KOPT-K1 (cell line): ENCODE results near the gene AMZ1.
"Not testable (repeated sequence)": the region's sequence is repeated elsewhere in the genome, so short reads cannot be mapped to it uniquely, and the experiment has no call there.

Source experiments
- H3K27ac ChIP-seq: fragments of 200-600 bp; sonication (generic); 2 replicates; pipeline ENCODE4 v1.5.1; 2016; ENCODE audit warnings: antibody characterized with exemption, mild to moderate bottlenecking, low read depth, low read length; ENCODE audit not compliant: poor library complexity, severe bottlenecking
- H3K36me3 ChIP-seq: fragments of 200-600 bp; sonication (generic); 2 replicates; pipeline ENCODE4 v1.5.1; 2017; ENCODE audit warnings: antibody characterized with exemption, mild to moderate bottlenecking, low read length, moderate library complexity; ENCODE audit not compliant: insufficient read depth
- H3K9me3 ChIP-seq: fragments of 200-600 bp; sonication (generic); 2 replicates; pipeline ENCODE4 v1.5.1; 2017; ENCODE audit warnings: antibody characterized with exemption, low read length, mild to moderate bottlenecking; ENCODE audit not compliant: insufficient read depth, poor library complexity, severe bottlenecking

AMZ1 gene

GRCh38 chr7:2737005-2737743 is 49.2 kb downstream of the AMZ1 start:
- not testable (repeated sequence) for H3K9me3 ChIP-seq, H3K36me3 ChIP-seq, H3K27ac ChIP-seq

- H3K27ac ChIP-seq, result no peak overlapping the region
- H3K36me3 ChIP-seq, result no peaks in the 10 kb centered on the region
- peaks cover 3% of the 10 kb centered on the region for H3K9me3 ChIP-seq
Observed at GRCh38 chr7:2737771-2738540, 50.0 kb downstream of the AMZ1 start.

- Histone ChIP-seq H3K27ac (no peak overlapping the region), H3K36me3 (no peaks in the 10 kb centered on the region), H3K9me3 (peaks cover 12% of the 10 kb centered on the region)
Observed at GRCh38 chr7:2738766-2739549, 51.0 kb downstream of the AMZ1 start.

GRCh38 chr7:2743523-2744185 is 55.7 kb downstream of the AMZ1 start:
- not testable (repeated sequence) for H3K36me3 ChIP-seq, H3K27ac ChIP-seq
- peaks cover 12% of the 10 kb centered on the region for H3K9me3 ChIP-seq

GRCh38 chr7:2748684-2749083 is 60.7 kb downstream of the AMZ1 start:
- H3K36me3 ChIP-seq, H3K27ac ChIP-seq, H3K9me3 ChIP-seq: not testable (repeated sequence)

- no peaks in the 10 kb centered on the region for H3K9me3 ChIP-seq
- no peak overlapping the region for H3K27ac ChIP-seq
- H3K36me3 ChIP-seq, result no peaks in the 10 kb centered on the region
Observed at GRCh38 chr7:2750004-2750407, 62.0 kb downstream of the AMZ1 start.

GRCh38 chr7:2751086-2751485 is 63.1 kb downstream of the AMZ1 start:
- H3K27ac ChIP-seq, result no peak overlapping the region
- H3K9me3 ChIP-seq, result no peaks in the 10 kb centered on the region
- H3K36me3 ChIP-seq, result no peaks in the 10 kb centered on the region

- Histone ChIP-seq H3K27ac (no peak overlapping the region), H3K36me3 (peaks cover 4% of the 10 kb centered on the region; the same call in 1 of the 2 replicates), H3K9me3 (no peaks in the 10 kb centered on the region)
Observed at GRCh38 chr7:2753148-2753547, 65.1 kb downstream of the AMZ1 start.

- no peak overlapping the region for H3K27ac ChIP-seq
- no peaks in the 10 kb centered on the region for H3K9me3 ChIP-seq
- H3K36me3 ChIP-seq, result peaks cover 4% of the 10 kb centered on the region; the same call in 1 of the 2 replicates
Observed at GRCh38 chr7:2754086-2754485, 66.1 kb downstream of the AMZ1 start.

GRCh38 chr7:2754912-2755311 is 66.9 kb downstream of the AMZ1 start:
- Histone ChIP-seq H3K9me3 (no peaks in the 10 kb centered on the region), H3K27ac (no peak overlapping the region), H3K36me3 (peaks cover 4% of the 10 kb centered on the region; the same call in 1 of the 2 replicates)

GRCh38 chr7:2755531-2755930 is 67.5 kb downstream of the AMZ1 start:
- H3K27ac ChIP-seq, result no peak overlapping the region
- peaks cover 4% of the 10 kb centered on the region; the same call in 1 of the 2 replicates for H3K36me3 ChIP-seq
- H3K9me3 ChIP-seq, result no peaks in the 10 kb centered on the region

- Histone ChIP-seq H3K36me3 (peaks cover 4% of the 10 kb centered on the region; the same call in 1 of the 2 replicates), H3K27ac (no peak overlapping the region), H3K9me3 (no peaks in the 10 kb centered on the region)
Observed at GRCh38 chr7:2757361-2757903, 69.4 kb downstream of the AMZ1 start.

- no peak overlapping the region for H3K27ac ChIP-seq
- H3K36me3 ChIP-seq, result peaks cover 4% of the 10 kb centered on the region; the same call in 1 of the 2 replicates
- H3K9me3 ChIP-seq, result no peaks in the 10 kb centered on the region
Observed at GRCh38 chr7:2757904-2758672, 70.1 kb downstream of the AMZ1 start.
